ENCODE measurements around the gene NFX1. TPM values are rescaled to one million over a fixed set of nuclear protein-coding genes. Genes with fewer than 3 reads are reported as not detected.

The NFX1 gene
- total and polyA plus RNA-seq, 2 donors (not counting 1 experiment from before 2014, with no cell fraction given) = 67.6 to 76.3 TPM

DNA sequence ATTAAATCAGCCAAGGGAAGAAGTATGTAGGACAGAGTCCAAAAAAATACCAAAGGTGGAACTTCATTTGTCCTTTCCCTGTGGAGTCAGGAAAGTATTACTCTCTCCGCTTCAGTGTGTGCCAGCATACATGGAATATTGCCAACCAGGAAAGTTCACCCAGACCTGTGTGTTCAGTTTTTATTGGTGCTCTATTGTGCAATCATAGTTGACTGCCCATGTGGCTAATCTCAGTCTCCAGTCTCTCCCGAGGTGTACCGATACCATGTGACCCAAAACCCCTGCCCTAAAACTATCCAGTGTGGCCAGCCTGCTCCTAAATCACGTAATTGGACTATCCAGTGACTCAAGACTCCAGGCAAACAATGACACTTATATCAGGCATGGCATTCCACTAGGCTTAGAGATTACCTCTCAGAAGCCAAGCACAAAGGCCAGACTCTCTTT is 38.8 kb downstream of the NFX1 start:
- Mint-ChIP-seq H3K4me3 (no peak overlapping the region), H3K9me3 (ENCODE audit: insufficient read depth) (no peaks in the 10 kb centered on the region), H3K27ac (peak overlapping the region; percentile 28), H3K27me3 (no peaks in the 10 kb centered on the region), H3K4me1 (no peaks in the 10 kb centered on the region)
- Histone ChIP-seq H3K36me3 (replicated peaks in 1 of 2; ENCODE audit: control extremely low read depth in 1 of 2, control insufficient read depth in 1 of 2, extremely low read depth in 1 of 2, insufficient read depth in 2 of 2, low read length in 1 of 2) (peaks cover 10 to 63% of the 10 kb centered on the region in 2 experiments), H3K9ac (ENCODE audit: low read length) (no peak overlapping the region), H3K4me3 (ENCODE audit: control extremely low read depth in 1 of 5, extremely low read depth in 1 of 5, insufficient read depth in 1 of 5, low read depth in 2 of 5, low read length in 4 of 5) (no peak overlapping the region), H3K4me1 (ENCODE audit: control insufficient read depth in 2 of 2, insufficient read depth in 2 of 2, low read length in 2 of 2) (no peaks in the 10 kb centered on the region), H3K4me2 (replicated peaks; ENCODE audit: low read depth, low read length, poor library complexity, severe bottlenecking) (no peak overlapping the region), H3K27ac (ENCODE audit: low read length in 2 of 2) (no peak overlapping the region), H3K79me2 (ENCODE audit: control insufficient read depth, insufficient read depth, low read length) (no peaks in the 10 kb centered on the region), H2AFZ (ENCODE audit: insufficient read depth, low read depth, low read length, poor library complexity, severe bottlenecking) (no peak overlapping the region), H3K27me3 (replicated peaks in 1 of 4; ENCODE audit: control extremely low read depth in 1 of 4, control insufficient read depth in 3 of 4, insufficient read depth in 4 of 4, low read length in 3 of 4) (no peaks in the 10 kb centered on the region), H3K9me3 (ENCODE audit: control extremely low read depth in 1 of 3, control insufficient read depth in 2 of 3, insufficient read depth in 1 of 3, low read length in 2 of 3) (peaks cover 0 to 12% (median 0%) of the 10 kb centered on the region in 3 donors), H4K20me1 (ENCODE audit: control insufficient read depth, insufficient read depth, low read length, poor library complexity, severe bottlenecking) (no peaks in the 10 kb centered on the region)
- intact Hi-C loops (cut with micrococcal nuclease) = loop anchor here (5.0 kb wide), 1 partner anchor 42 kb away; no protein-coding TSS in a partner anchor
- CTCF ChIA-PET = no interaction called here
- no peak for ATAC-seq (ENCODE audit: low read depth)
- no peak for DNase-seq
- POLR2A ChIA-PET = no interaction called here
- no peak for TF ChIP-seq EZH2 (IDR thresholded peaks at IDR 0.05; ENCODE audit: borderline replicate concordance, insufficient read depth, low read depth, low read length, poor library complexity, severe bottlenecking)
- TF ChIP-seq, protein P1, sequence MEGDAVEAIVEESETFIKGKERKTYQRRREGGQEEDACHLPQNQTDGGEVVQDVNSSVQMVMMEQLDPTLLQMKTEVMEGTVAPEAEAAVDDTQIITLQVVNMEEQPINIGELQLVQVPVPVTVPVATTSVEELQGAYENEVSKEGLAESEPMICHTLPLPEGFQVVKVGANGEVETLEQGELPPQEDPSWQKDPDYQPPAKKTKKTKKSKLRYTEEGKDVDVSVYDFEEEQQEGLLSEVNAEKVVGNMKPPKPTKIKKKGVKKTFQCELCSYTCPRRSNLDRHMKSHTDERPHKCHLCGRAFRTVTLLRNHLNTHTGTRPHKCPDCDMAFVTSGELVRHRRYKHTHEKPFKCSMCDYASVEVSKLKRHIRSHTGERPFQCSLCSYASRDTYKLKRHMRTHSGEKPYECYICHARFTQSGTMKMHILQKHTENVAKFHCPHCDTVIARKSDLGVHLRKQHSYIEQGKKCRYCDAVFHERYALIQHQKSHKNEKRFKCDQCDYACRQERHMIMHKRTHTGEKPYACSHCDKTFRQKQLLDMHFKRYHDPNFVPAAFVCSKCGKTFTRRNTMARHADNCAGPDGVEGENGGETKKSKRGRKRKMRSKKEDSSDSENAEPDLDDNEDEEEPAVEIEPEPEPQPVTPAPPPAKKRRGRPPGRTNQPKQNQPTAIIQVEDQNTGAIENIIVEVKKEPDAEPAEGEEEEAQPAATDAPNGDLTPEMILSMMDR (IDR thresholded peaks at IDR 0.05) = no peak
- 90% methylated on average over 3 of the region's 4 CpGs for WGBS (ENCODE audit: insufficient coverage)

- ATAC-seq (ENCODE audit: low read depth) = no peak
- no peak overlapping the region for H3K4me2 ChIP-seq (replicated peaks; ENCODE audit: low read depth, low read length, poor library complexity, severe bottlenecking)
- no peaks in the 10 kb centered on the region for H3K27me3 ChIP-seq (replicated peaks in 1 of 4; ENCODE audit: control extremely low read depth in 1 of 4, control insufficient read depth in 3 of 4, insufficient read depth in 4 of 4, low read length in 3 of 4)
- DNase-seq = no peak
- Mint-ChIP-seq H3K27me3 (no peaks in the 10 kb centered on the region), H3K4me3 (no peak overlapping the region), H3K4me1 (no peaks in the 10 kb centered on the region), H3K9me3 (ENCODE audit: insufficient read depth) (no peaks in the 10 kb centered on the region), H3K27ac (no peak overlapping the region)
- WGBS (ENCODE audit: insufficient coverage) = 100% methylated on average over 1 of the region's 5 CpGs
- intact Hi-C loops (cut with micrococcal nuclease) = loop anchor here (5.0 kb wide), 1 partner anchor 43 kb away; no protein-coding TSS in a partner anchor
- CTCF ChIA-PET = no interaction called here
- no peaks in the 10 kb centered on the region for H4K20me1 ChIP-seq (ENCODE audit: control insufficient read depth, insufficient read depth, low read length, poor library complexity, severe bottlenecking)
- H3K4me3 ChIP-seq (ENCODE audit: control extremely low read depth in 1 of 5, extremely low read depth in 1 of 5, insufficient read depth in 1 of 5, low read depth in 2 of 5, low read length in 4 of 5) = no peak overlapping the region
- H2AFZ ChIP-seq (ENCODE audit: insufficient read depth, low read depth, low read length, poor library complexity, severe bottlenecking) = no peak overlapping the region
- H3K36me3 ChIP-seq (replicated peaks in 1 of 2; ENCODE audit: control extremely low read depth in 1 of 2, control insufficient read depth in 1 of 2, extremely low read depth in 1 of 2, insufficient read depth in 2 of 2, low read length in 1 of 2) = peaks cover 10 to 64% of the 10 kb centered on the region in 2 experiments
- H3K27ac ChIP-seq (ENCODE audit: low read length in 2 of 2) = no peak overlapping the region
- no peak overlapping the region for H3K9ac ChIP-seq (ENCODE audit: low read length)
- H3K79me2 ChIP-seq (ENCODE audit: control insufficient read depth, insufficient read depth, low read length) = no peaks in the 10 kb centered on the region
- H3K4me1 ChIP-seq (ENCODE audit: control insufficient read depth in 2 of 2, insufficient read depth in 2 of 2, low read length in 2 of 2) = no peaks in the 10 kb centered on the region
- H3K9me3 ChIP-seq (ENCODE audit: control extremely low read depth in 1 of 3, control insufficient read depth in 2 of 3, insufficient read depth in 1 of 3, low read length in 2 of 3) = peaks cover 0 to 5% (median 0%) of the 10 kb centered on the region in 3 donors
- no peak for TF ChIP-seq EZH2 (IDR thresholded peaks at IDR 0.05; ENCODE audit: borderline replicate concordance, insufficient read depth, low read depth, low read length, poor library complexity, severe bottlenecking)
- TF ChIP-seq, protein P1 (IDR thresholded peaks at IDR 0.05) = no peak
- POLR2A ChIA-PET = no interaction called here
Measured at GRCh38 chr9:33329979-33330378, 39.7 kb downstream of the NFX1 start.
